ENCODE results near the gene ANKRD28. TPM values are rescaled to one million over a fixed set of nuclear protein-coding genes. Genes with fewer than 3 reads are reported as not detected.

The ANKRD28 gene
- total and polyA plus RNA-seq, 9 of the 15 experiments (the other 6 are each of a cell fraction or from before 2014, with no cell fraction given) = 11.7 to 66.0 (median 36.7) TPM

- TF ChIP-seq RBM15 (IDR thresholded peaks at IDR 0.05; ENCODE audit: insufficient read depth, low read length) = no peak
- no peak for TF ChIP-seq MCM5 (IDR thresholded peaks at IDR 0.05; ENCODE audit: low read depth)
- no peak for TF ChIP-seq RBBP5 (IDR thresholded peaks at IDR 0.05; ENCODE audit: borderline replicate concordance, insufficient read depth, low read length, poor library complexity, severe bottlenecking)
- TF ChIP-seq CHAMP1 (IDR thresholded peaks at IDR 0.05) = 0 out of 2 replicates have a peak, but pooled peaks have one; percentile 5
- TF ChIP-seq ETV6 (IDR thresholded peaks at IDR 0.05; ENCODE audit: borderline replicate concordance in 1 of 2, low read depth in 2 of 2, low read length in 1 of 2) = no peak
- no peak for TF ChIP-seq ETV6 (CRISPR knock-in tag; IDR thresholded peaks at IDR 0.05; ENCODE audit: borderline replicate concordance)
- TF ChIP-seq SMARCA4 (IDR thresholded peaks at IDR 0.05) = peak; percentile 75
- TF ChIP-seq ZNF407 (IDR thresholded peaks at IDR 0.05; ENCODE audit: low read depth) = no peak
- no peak for TF ChIP-seq TSHZ1 (CRISPR knock-in tag; IDR thresholded peaks at IDR 0.05)
- no peak for TF ChIP-seq TRIM28 (IDR thresholded peaks at IDR 0.05)
Measured at GRCh38 chr3:15783361-15783969, 14.3 kb downstream of the ANKRD28 start (continued).

Data from K562 (cell line).